ENCODE data around the gene WDR53. TPM values are rescaled to one million over a fixed set of nuclear protein-coding genes. Genes with fewer than 3 reads are reported as not detected.
"Not testable (repeated sequence)": the region's sequence is repeated elsewhere in the genome, so short reads cannot be mapped to it uniquely, and the experiment has no call there.

WDR53 gene
- total RNA-seq, 1 experiment from 2014 or later = 2.9 TPM

GRCh38 chr3:196524527-196524926, 43.8 kb downstream of the WDR53 start:
- in situ Hi-C loops (cut with HindIII; ENCODE audit: low sequenced_read_pairs) = no loop called here
- no peak for DNase-seq (ENCODE audit: low spot score)

GRCh38 chr3:196523841-196524240, 44.5 kb downstream of the WDR53 start:
- in situ Hi-C loops (cut with HindIII; ENCODE audit: low sequenced_read_pairs) = no loop called here

GRCh38 chr3:196521291-196521690, 47.1 kb downstream of the WDR53 start:
- DNase-seq (ENCODE audit: low spot score); in situ Hi-C loops (cut with HindIII; ENCODE audit: low sequenced_read_pairs): not testable (repeated sequence)

More at GRCh38 chr3:196523841-196524240, 44.5 kb downstream of the WDR53 start:
- DNase-seq (ENCODE audit: low spot score) = no peak

GRCh38 chr3:196519718-196520082, 48.7 kb downstream of the WDR53 start:
- no peak for DNase-seq (ENCODE audit: low spot score)
- in situ Hi-C loops (cut with HindIII; ENCODE audit: low sequenced_read_pairs) = no loop called here

- DNase-seq (ENCODE audit: low spot score) = peak; percentile 45
- in situ Hi-C loops (cut with HindIII; ENCODE audit: low sequenced_read_pairs) = no loop called here
Observed at GRCh38 chr3:196518966-196519717, 49.2 kb downstream of the WDR53 start.

- in situ Hi-C loops (cut with HindIII; ENCODE audit: low sequenced_read_pairs) = no loop called here
- DNase-seq (ENCODE audit: low spot score) = no peak
Observed at GRCh38 chr3:196517919-196518318, 50.4 kb downstream of the WDR53 start.

GRCh38 chr3:196517162-196517800, 51.1 kb downstream of the WDR53 start:
- no peak for DNase-seq (ENCODE audit: low spot score)
- in situ Hi-C loops (cut with HindIII; ENCODE audit: low sequenced_read_pairs) = no loop called here

GRCh38 chr3:196514913-196515621, 53.3 kb downstream of the WDR53 start, which contains the start of gene SMCO1:
TSS of gene SMCO1 (minus strand) at chr3:196515346. CDS start at chr3:196515209, 137 bp downstream.
- no peak for DNase-seq (ENCODE audit: low spot score)
- in situ Hi-C loops (cut with HindIII; ENCODE audit: low sequenced_read_pairs) = no loop called here

GRCh38 chr3:196514350-196514716, 54.0 kb downstream of the WDR53 start:
- in situ Hi-C loops (cut with HindIII; ENCODE audit: low sequenced_read_pairs) = no loop called here

GRCh38 chr3:196513697-196514349, 54.5 kb downstream of the WDR53 start:
- DNase-seq (ENCODE audit: low spot score) = no peak
- in situ Hi-C loops (cut with HindIII; ENCODE audit: low sequenced_read_pairs) = no loop called here

More at GRCh38 chr3:196514350-196514716, 54.0 kb downstream of the WDR53 start:
- no peak for DNase-seq (ENCODE audit: low spot score)

GRCh38 chr3:196511646-196512425, 56.5 kb downstream of the WDR53 start:
- DNase-seq (ENCODE audit: low spot score) = not testable (repeated sequence)

GRCh38 chr3:196511108-196511507, 57.2 kb downstream of the WDR53 start:
- in situ Hi-C loops (cut with HindIII; ENCODE audit: low sequenced_read_pairs); DNase-seq (ENCODE audit: low spot score): not testable (repeated sequence)

More at GRCh38 chr3:196511646-196512425, 56.5 kb downstream of the WDR53 start:
- in situ Hi-C loops (cut with HindIII; ENCODE audit: low sequenced_read_pairs) = not testable (repeated sequence)

GRCh38 chr3:196506687-196507086, 61.7 kb downstream of the WDR53 start:
- no peak for DNase-seq (ENCODE audit: low spot score)
- in situ Hi-C loops (cut with HindIII; ENCODE audit: low sequenced_read_pairs) = no loop called here

GRCh38 chr3:196504556-196504955, 63.8 kb downstream of the WDR53 start:
- no peak for DNase-seq (ENCODE audit: low spot score)
- in situ Hi-C loops (cut with HindIII; ENCODE audit: low sequenced_read_pairs) = no loop called here

Other genes with a start within 250 kb of the WDR53 start
- not detected in 2 replicates for gene TM4SF19, start 230.2 kb downstream of the WDR53 start, total RNA-seq (2014; rRNA removed; shearing (Covaris generic))
- gene UBXN7, start 136.1 kb downstream of the WDR53 start, total RNA-seq (2014; rRNA removed; shearing (Covaris generic)) = 19.0 and 22.2 TPM in 2 replicates
- gene RNF168, start 64.8 kb downstream of the WDR53 start, total RNA-seq (2014; rRNA removed; shearing (Covaris generic)) = 9.5 and 13.6 TPM in 2 replicates
- not detected in 2 replicates for gene SMCO1, start 53.2 kb downstream of the WDR53 start, total RNA-seq (2014; rRNA removed; shearing (Covaris generic))
- gene FBXO45, start 106 bp upstream of the WDR53 start, total RNA-seq (2014; rRNA removed; shearing (Covaris generic)) = 19.6 and 29.2 TPM in 2 replicates
- gene NRROS, start 71.1 kb upstream of the WDR53 start, total RNA-seq (2014; rRNA removed; shearing (Covaris generic)) = 7.1 and 11.6 TPM in 2 replicates
- gene CEP19, start 143.7 kb upstream of the WDR53 start, total RNA-seq (2014; rRNA removed; shearing (Covaris generic)) = 4.4 and 8.7 TPM in 2 replicates
- 21.7 and 22.0 TPM in 2 replicates for gene PIGX, start 143.8 kb upstream of the WDR53 start, total RNA-seq (2014; rRNA removed; shearing (Covaris generic))
- gene PAK2, start 171.3 kb upstream of the WDR53 start, total RNA-seq (2014; rRNA removed; shearing (Covaris generic)) = 33.5 and 37.6 TPM in 2 replicates